HG02981 (cell line): Measurements from ENCODE around the gene CLEC9A.

Source experiments
- ATAC-seq: cut with Tn5 transposase; IDR thresholded peaks from one replicate; pipeline ENCODE4 v1.9.1; 2021; ENCODE audit warnings: mild to moderate bottlenecking, moderate library complexity; ENCODE audit not compliant: unreplicated experiment

Gene CLEC9A

DNA sequence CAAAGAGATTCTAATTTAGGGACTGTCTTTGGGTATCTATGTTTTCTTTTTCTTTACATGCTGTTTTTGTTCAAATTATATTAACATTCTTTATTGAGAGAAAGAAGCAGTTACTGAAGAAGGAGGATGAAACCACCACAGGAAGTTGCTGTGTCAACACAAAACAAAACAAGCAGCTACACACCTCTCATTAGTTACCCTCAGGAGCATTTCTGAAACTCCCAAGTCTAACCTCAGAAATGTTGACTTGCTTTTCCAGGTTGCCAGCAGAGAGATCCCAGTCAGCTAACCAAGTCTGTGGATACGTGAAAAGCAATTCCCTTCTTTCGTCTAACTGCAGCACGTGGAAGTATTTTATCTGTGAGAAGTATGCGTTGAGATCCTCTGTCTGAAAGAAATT is 34.8 kb downstream of the CLEC9A start:
- no peak for ATAC-seq

- no peak for ATAC-seq
Measured at GRCh38 chr12:10067264-10067663, 36.8 kb downstream of the CLEC9A start.

GRCh38 chr12:10067942-10068341 is 37.5 kb downstream of the CLEC9A start:
- ATAC-seq, result no peak

GRCh38 chr12:10068644-10069043 is 38.2 kb downstream of the CLEC9A start:
- no peak for ATAC-seq

GRCh38 chr12:10069099-10069498 is 38.6 kb downstream of the CLEC9A start:
- no peak for ATAC-seq

GRCh38 chr12:10069976-10070375 is 39.5 kb downstream of the CLEC9A start:
- no peak for ATAC-seq

DNA sequence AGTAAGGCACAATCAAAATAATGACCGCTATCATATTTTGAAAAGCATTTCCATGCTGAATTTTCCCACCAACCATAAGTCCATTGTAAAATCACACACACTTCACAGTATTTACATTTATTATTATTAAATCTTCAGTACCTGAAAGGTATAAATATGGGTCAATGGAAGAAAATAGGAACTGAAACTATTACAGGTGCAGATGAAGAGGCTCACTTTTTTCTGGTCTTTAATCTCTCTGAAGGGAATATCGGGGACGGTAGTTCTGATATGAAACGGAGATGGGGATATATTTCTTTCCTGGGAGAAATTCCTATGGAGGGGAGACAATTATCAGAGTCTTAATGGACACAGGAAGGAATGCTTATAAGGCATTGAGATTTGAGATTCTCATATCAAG is 39.9 kb downstream of the CLEC9A start:
- no peak for ATAC-seq

- ATAC-seq, result no peak
Measured at GRCh38 chr12:10072131-10072530, 41.6 kb downstream of the CLEC9A start.

GRCh38 chr12:10073261-10073660 is 42.8 kb downstream of the CLEC9A start:
- ATAC-seq, result no peak

DNA sequence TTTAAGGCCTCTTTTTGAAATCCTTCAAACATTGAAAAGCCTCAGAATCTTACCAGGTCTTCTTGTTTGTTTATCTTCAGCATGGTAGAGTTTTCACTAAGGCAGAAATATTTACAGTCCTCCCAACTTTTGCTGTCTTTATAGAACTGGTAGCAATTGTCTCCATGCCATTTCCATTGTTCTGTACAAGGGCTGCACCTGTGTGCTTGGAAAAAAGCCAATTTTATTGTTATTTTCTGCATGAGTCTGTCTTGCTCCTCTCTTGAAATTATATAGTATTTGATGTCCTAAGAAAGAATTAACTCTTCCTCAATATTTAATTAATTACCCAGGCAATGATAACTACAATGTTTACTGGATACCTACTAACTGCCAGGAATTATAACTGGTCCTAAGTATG is 45.0 kb downstream of the CLEC9A start:
- ATAC-seq, result no peak

GRCh38 chr12:10082117-10082874 is 51.8 kb downstream of the CLEC9A start:
- no peak for ATAC-seq

DNA sequence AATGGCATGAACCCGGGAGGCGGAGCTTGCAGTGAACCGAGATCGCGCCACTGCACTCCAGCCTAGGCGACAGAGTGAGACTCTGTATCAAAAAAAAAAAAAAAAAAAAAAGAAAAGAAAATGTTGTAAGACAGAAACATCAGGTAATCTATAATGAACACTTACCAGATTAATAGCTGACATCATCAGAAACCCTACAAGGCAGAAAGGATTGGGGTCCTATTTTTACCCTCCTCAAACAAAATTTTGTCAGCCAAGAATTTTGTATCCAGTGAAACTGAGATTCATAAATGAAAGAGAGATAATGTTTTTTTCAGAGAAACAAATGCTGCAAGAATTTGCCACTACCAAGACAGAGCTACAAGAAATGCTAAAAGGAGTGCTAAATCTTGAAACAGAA is 54.3 kb downstream of the CLEC9A start:
- no peak for ATAC-seq

GRCh38 chr12:10086387-10086786 is 55.9 kb downstream of the CLEC9A start:
- ATAC-seq, result no peak

DNA sequence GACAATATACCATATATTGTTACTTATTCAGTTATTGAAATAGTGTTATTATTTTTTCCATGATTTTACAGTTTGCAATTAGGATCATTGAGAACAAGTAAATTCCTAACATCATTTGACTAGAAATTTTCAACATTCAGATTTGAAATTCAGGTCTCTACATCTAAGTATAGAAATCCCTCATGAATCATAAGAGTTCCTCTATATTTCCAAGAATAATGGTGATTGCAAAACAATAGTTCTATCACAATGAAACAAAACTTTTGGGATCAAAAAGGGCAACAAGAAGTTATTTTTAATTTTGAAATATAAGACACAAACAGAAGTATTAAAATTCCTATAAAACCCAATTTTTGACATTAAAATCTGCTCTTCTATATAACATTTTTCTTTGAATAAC is 57.5 kb downstream of the CLEC9A start:
- no peak for ATAC-seq

GRCh38 chr12:10088955-10089900 is 58.7 kb downstream of the CLEC9A start:
- no peak for ATAC-seq

DNA sequence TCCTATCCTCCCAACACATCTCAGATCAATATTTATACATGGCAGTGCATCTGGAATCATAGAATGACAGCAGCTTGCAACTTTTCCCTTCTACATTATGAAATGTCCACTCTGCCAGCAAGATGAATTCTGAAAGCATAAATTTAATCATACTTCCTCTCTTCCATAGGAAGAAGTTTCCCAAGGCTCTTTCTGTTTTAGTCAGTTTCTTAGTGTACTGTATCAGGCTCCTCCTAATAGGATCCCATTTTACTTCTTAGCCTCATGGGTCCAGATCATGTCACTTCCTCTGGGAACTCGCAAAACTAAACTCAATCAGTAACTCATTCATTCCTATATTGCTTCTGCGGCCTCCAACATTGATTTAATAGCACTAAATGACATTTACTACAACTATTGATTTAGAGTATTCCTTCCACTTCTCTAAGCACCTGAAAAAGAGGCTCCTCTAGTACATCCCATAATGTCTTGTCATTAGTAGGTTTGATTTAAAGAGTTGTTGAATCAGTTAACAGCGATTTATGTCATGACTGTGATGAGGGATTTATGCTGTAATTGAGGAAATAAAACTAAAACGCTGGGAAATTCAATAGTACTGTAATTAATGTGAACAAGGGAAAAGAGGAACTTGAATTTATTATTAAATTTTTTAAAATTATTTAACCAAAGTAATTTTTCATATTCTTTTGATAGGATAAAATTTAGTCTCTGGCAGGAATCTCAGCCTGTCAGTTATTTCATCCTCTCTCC is 64.3 kb downstream of the CLEC9A start:
- no peak for ATAC-seq

DNA sequence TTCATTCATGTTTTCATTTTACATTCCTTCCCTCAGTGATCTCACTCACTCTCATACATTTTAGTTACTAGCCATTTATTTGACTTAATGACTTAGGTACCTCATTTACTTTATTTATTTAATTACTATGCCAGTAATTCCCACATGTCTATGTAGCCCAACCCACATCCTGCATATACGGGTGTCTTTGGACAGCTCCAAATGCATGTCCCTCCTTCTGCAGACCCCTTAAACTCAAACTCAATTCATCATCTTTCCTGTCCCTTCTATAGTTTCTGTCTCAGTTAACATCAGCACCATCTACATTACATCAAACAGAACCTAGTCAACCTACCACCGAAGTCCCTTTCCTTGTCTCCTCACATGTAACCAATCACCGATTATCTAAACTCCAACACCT is 65.5 kb downstream of the CLEC9A start:
- no peak for ATAC-seq

DNA sequence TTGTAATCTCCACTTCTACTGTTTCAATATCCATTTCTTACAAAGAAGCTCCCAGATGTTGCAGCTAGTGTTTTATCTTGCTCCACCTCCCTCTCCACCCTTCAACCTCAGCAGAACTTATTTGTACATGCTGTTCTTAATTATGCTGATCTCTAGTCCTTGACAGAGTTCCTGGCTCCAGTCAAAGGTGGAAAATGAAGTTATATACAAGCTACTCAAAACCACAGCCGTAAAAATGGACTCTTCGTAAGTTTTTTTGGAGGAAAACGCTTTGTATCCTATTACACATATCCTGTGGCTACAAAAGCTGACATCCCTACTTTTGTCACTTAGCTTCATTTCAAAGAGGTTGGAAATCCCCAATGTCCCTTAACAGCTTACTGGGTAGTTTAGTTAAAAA is 67.0 kb downstream of the CLEC9A start:
- no peak for ATAC-seq

DNA sequence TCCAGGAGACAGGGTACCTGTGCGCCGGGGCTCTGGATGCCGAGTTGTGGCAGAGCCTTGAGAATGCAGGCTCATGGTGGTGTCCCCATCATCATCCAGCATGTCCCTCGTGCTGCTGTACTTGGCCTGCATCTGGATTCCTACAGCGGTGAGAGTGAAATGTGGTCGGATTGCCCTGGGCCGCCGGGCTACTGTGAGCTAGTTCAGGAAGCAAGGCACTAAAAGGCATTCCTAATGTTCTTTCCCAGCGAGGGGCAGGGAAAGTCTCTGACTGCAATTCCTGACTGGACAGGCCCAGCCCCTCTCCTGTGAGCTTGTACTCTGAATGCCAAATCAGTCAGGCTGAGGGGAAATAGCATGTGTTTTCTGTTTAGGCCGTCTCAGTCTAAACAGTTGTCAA is 68.3 kb downstream of the CLEC9A start, which contains the start of gene CLEC1A:
CLEC1A (minus strand) TSS at position 195 of the 400 bp plus-strand sequence; CDS start at position 132, 63 bp downstream.
- ATAC-seq, result no peak

DNA sequence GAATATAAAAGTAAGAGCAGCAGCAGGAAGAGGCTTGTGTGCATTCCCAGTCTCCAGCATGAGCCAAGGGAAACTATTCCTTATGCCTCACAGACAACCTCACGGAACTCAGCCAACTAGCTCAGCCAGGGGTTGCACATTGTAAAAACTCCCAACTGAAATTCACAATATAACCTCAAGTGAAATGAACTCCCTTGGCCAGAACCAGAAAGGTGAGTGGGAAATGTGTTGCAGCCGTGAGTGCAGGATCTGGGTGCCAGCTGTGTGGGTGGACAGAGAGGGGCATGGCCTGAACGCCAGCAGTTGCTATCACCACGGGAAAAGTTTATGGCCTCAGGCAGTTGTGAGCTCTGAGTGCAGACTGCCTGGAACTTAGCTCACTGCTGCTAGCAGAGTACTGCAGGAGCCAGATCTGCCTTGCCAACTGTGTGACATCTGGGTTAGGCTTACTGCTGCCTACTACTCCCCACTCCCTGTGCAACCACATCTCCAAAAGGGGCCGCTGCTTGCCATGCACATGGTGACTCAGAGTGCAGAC is 70.6 kb downstream of the CLEC9A start:
- no peak for ATAC-seq

DNA sequence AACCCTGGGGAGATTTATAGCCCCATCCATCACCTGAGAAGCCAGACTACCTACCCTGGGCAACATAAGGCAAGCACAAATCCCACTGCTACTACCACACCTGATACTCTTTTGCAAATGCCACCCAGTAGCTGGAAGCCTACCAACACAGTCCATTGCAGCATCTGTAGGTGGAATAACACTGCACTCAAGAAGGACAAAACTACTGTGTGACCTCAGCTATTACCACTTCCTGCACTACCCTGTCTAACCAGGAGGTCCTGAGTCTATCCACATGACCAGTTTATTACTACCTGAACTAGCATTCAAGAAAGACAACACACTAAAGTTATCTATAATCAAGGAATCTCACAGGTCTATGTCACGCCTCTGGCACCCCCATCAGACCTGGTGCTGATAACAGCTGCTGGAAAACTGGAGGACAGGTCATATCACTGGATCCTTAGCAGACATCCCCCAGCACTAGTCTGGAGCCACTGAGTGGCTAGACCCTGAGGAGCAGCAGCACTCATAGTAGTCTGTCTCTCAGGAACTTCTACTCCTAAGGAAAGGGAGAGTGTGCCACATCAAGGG is 71.3 kb downstream of the CLEC9A start:
- ATAC-seq, result no peak
